Left lung (tissue), 10 donors: ENCODE data around the gene LNX2. TPM values are rescaled to one million over a fixed set of nuclear protein-coding genes. Genes with fewer than 3 reads are reported as not detected.

Experiments
- ATAC-seq: fragments of 200-7000 bp; cut with Tn5 transposase; one replicate; pipeline ENCODE4 v1.9.1; 2020; ENCODE audit warnings: moderate library complexity
- DNase-seq, 4 donors: peaks; one replicate each; pipeline ENCODE4 v3.0.0-alpha.2; 2013 to 2020
- H3K27ac ChIP-seq, 2 donors: fragments of 200-600 bp; sonication (generic) in 1 of 2; one replicate each; pipeline versions ENCODE4 v1.5.0 to v1.8.0; 2020 to 2021
- H3K27me3 ChIP-seq, 2 donors: fragments of 200-600 bp; sonication (generic) in 1 of 2; one replicate each; pipeline versions ENCODE4 v1.5.0 to v1.8.0; 2020 to 2021
- H3K36me3 ChIP-seq, 2 donors: fragments of 200-600 bp; sonication (generic) in 1 of 2; one replicate each; pipeline versions ENCODE4 v1.5.0 to v1.8.0; 2020 to 2021
- H3K4me1 ChIP-seq, 2 donors: fragments of 200-600 bp; one replicate each; pipeline ENCODE4 v1.8.0; 2021
- H3K4me3 ChIP-seq, 2 donors: fragments of 200-600 bp; sonication (generic) in 1 of 2; one replicate each; pipeline versions ENCODE4 v1.5.0 to v1.8.0; 2020 to 2021; ENCODE audit warnings: mild to moderate bottlenecking in 1 of 2
- H3K9me3 ChIP-seq, 2 donors: fragments of 200-600 bp; sonication (generic) in 1 of 2; one replicate each; pipeline versions ENCODE4 v1.5.0 to v1.8.0; 2020 to 2021
- intact Hi-C, 2 donors: fragments of 100-400 bp; cut with DNase I; formaldehyde crosslinking; loops; one replicate each; pipeline versions ENCODE4 v1.11.2 to v1.14.2; 2022
- polyA plus RNA-seq, 6 donors: library from polyadenylated mRNA; unstranded; fragments of 120-200 nt; gene quantifications; one replicate each; pipeline ENCODE4 v1.2.1, GENCODE V29; 2013; ENCODE audit not compliant: insufficient read length in 6 of 6
- total RNA-seq, 2 donors: library from RNA; stranded (reverse); fragmentation: NEBNext Ultra II Directional; extraction: Animal tissue kit (Norgen Biotek cat#: 25700); gene quantifications; one replicate each; pipeline ENCODE4 v1.2.1, GENCODE V29; 2021
- TF ChIP-seq, protein P1 (sequence below), 2 donors: fragments of 200-600 bp; sonication (generic) in 1 of 2; IDR thresholded peaks; one replicate each; pipeline versions ENCODE4 v1.5.0 to v1.8.0; 2021; ENCODE audit warnings: antibody characterized with exemption in 2 of 2
- donor health status: DM: no; HTN: yes; CAD: no.
- donor health status: DM: no; HTN: no; CAD: no.

LNX2 gene
- total and polyA plus RNA-seq, 8 donors: 16.0 to 25.9 (median 17.8) TPM

- TF ChIP-seq, protein P1, sequence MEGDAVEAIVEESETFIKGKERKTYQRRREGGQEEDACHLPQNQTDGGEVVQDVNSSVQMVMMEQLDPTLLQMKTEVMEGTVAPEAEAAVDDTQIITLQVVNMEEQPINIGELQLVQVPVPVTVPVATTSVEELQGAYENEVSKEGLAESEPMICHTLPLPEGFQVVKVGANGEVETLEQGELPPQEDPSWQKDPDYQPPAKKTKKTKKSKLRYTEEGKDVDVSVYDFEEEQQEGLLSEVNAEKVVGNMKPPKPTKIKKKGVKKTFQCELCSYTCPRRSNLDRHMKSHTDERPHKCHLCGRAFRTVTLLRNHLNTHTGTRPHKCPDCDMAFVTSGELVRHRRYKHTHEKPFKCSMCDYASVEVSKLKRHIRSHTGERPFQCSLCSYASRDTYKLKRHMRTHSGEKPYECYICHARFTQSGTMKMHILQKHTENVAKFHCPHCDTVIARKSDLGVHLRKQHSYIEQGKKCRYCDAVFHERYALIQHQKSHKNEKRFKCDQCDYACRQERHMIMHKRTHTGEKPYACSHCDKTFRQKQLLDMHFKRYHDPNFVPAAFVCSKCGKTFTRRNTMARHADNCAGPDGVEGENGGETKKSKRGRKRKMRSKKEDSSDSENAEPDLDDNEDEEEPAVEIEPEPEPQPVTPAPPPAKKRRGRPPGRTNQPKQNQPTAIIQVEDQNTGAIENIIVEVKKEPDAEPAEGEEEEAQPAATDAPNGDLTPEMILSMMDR (IDR thresholded peaks at IDR 0.05): no peak
- Histone ChIP-seq H3K36me3 (peaks cover 0 to 16% of the 10 kb centered on the region in 2 donors), H3K27ac (no peak overlapping the region), H3K4me3 (no peak overlapping the region), H3K4me1 (no peaks in the 10 kb centered on the region), H3K9me3 (no peaks in the 10 kb centered on the region), H3K27me3 (no peaks in the 10 kb centered on the region)
- DNase-seq (no peak), ATAC-seq (no peak)
- intact Hi-C loops: no loop called here
These were observed 45.0 kb upstream of the LNX2 start for GRCh38 chr13:27665333-27665732.

- DNase-seq: no peak
- intact Hi-C loops: no loop called here
- H3K27me3 ChIP-seq: no peaks in the 10 kb centered on the region
- no peaks in the 10 kb centered on the region for H3K4me1 ChIP-seq
- no peak overlapping the region for H3K27ac ChIP-seq
- H3K36me3 ChIP-seq: peaks cover 0 to 25% of the 10 kb centered on the region in 2 donors
- TF ChIP-seq, protein P1 (IDR thresholded peaks at IDR 0.05): no peak
- no peak for ATAC-seq
- no peaks in the 10 kb centered on the region for H3K9me3 ChIP-seq
- no peak overlapping the region for H3K4me3 ChIP-seq
These were observed 43.6 kb upstream of the LNX2 start for GRCh38 chr13:27663947-27664346.

DNA sequence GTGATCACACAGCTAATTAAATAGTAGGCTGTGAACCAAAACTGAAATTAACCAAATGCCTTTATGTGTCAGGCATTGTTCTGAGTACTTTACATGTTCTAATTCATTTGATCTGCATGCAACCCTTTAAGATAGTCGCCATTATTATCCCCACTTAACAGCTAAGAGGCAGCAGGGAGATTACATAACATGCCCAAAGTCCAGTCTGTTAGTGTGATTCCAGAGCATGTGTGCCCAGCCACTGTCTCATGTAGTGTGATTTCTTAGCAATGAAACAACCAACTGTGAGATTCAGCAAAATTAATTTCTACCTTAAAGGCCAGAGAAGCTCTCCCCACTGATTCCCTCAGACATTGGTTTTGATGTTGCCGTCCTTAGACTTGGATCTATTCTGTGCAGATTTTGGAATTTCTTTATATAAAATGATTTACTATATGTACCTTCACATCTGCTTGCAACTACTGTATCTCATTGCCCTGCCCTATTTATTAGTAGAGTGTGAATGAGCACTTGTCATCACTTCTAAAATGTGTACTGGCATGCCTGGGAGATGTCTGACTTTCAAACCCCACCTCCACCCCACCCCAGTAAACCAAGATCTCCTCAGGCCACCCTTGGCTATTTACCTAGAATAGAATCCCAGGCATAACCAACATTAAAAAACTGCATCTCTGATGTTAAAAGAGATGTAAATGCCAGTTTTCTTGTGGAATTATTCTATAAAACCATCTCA lies 42.6 kb upstream of the LNX2 start:
- intact Hi-C loops: no loop called here
- no peaks in the 10 kb centered on the region for H3K27me3 ChIP-seq
- ATAC-seq (no peak), DNase-seq (no peak)
- H3K27ac ChIP-seq: no peak overlapping the region
- TF ChIP-seq, protein P1 (IDR thresholded peaks at IDR 0.05): no peak
- H3K36me3 ChIP-seq: peaks cover 0 to 26% of the 10 kb centered on the region in 2 donors
- no peak overlapping the region for H3K4me3 ChIP-seq
- no peaks in the 10 kb centered on the region for H3K4me1 ChIP-seq
- H3K9me3 ChIP-seq: no peaks in the 10 kb centered on the region

DNA sequence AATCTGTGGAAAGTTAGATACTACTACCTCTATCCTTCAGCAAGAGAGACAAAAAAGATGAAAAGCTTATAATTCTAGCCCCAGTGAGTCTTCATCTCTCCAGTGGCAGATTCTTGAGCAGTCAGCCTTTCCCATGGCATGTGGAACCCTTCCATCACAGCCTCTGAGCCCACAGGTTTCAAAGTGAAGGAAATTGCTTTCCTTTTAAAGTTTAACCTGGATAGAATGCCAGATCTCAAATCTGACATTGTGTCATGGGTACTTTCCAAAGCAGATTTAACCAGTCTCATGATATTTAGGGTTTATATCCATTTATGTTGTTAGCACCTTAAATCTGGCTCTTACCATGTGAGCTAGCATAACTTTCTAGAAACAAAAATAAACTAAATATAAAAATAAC lies 40.7 kb upstream of the LNX2 start:
- TF ChIP-seq, protein P1 (IDR thresholded peaks at IDR 0.05): no peak
- ATAC-seq: no peak
- no peaks in the 10 kb centered on the region for H3K4me1 ChIP-seq
- H3K27ac ChIP-seq: no peak overlapping the region
- no peaks in the 10 kb centered on the region for H3K27me3 ChIP-seq
- no peaks in the 10 kb centered on the region for H3K9me3 ChIP-seq
- no peak overlapping the region for H3K4me3 ChIP-seq
- peaks cover 0 to 15% of the 10 kb centered on the region in 2 donors for H3K36me3 ChIP-seq
- intact Hi-C loops: no loop called here
- no peak for DNase-seq

DNA sequence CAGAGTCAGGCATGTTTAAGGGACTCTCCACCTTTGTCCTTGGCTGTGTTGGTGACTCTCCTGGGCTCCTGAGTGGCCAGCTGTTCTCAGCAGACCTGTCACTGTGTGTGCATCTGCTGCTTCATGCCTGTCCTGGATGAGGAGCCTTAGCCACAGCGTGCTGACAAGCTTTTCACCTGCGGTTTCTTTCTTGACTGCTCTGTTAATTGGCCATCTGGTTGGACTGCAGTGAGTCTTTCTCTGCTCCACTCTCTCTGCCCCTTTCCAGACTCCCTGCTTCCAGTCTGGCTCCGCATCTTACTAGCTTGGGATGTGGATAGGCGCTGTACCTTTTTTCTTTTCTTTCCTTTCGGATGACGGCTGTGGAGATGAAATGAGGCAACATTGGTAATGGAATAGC lies 40.2 kb upstream of the LNX2 start:
- Histone ChIP-seq H3K9me3 (no peaks in the 10 kb centered on the region), H3K36me3 (peaks cover 0 to 10% of the 10 kb centered on the region in 2 donors), H3K4me3 (no peak overlapping the region), H3K27ac (no peak overlapping the region), H3K4me1 (no peaks in the 10 kb centered on the region), H3K27me3 (no peaks in the 10 kb centered on the region)
- DNase-seq (no peak), ATAC-seq (no peak)
- intact Hi-C loops: no loop called here
- TF ChIP-seq, protein P1 (IDR thresholded peaks at IDR 0.05): no peak
